AG04450 (cell line): ENCODE measurements around the gene ITGB2. TPM values are rescaled to one million over a fixed set of nuclear protein-coding genes. Genes with fewer than 3 reads are reported as not detected.

ENCODE experiments used
- CTCF ChIA-PET: fragments of 300-600, 350-600 bp; formaldehyde crosslinking; extraction: SDS; loops from one replicate; lab custom pipeline; 2022; ENCODE audit warnings: antibody characterized with exemption, inconsistent platforms; lab: Charles Lee
- POLR2A ChIA-PET: fragments of 350-600 bp; formaldehyde crosslinking; extraction: SDS; loops from one replicate; lab custom pipeline; 2021; ENCODE audit warnings: antibody characterized with exemption, inconsistent platforms; lab: Yijun Ruan, JAX
- DNase-seq: peaks from one replicate; pipeline ENCODE4 v3.0.0-alpha.2; 2011; ENCODE audit warnings: low read depth, low spot score
- H3K27ac ChIP-seq: one replicate; pipeline ENCODE4 v1.5.1; 2012; ENCODE audit warnings: low read depth, low read length, control low read depth
- H3K27me3 ChIP-seq: one replicate; pipeline ENCODE4 v1.6.0; 2012; ENCODE audit warnings: low read length; ENCODE audit not compliant: control insufficient read depth, insufficient read depth
- H3K4me3 ChIP-seq: 2 replicates; pipeline ENCODE4 v1.5.1; 2011; ENCODE audit warnings: mild to moderate bottlenecking, low read depth, low read length, control low read depth
- H3K9me3 ChIP-seq: 2 replicates; pipeline ENCODE4 v1.5.1; 2012; ENCODE audit warnings: low read length; ENCODE audit not compliant: control insufficient read depth, insufficient read depth
- CTCF ChIP-seq: IDR thresholded peaks from 2 replicates; pipeline ENCODE4 v1.5.1; 2011; ENCODE audit warnings: low read depth, low read length, control low read depth, inconsistent platforms
- polyA plus RNA-seq: library from polyadenylated mRNA; depleted of rRNA; stranded (reverse); fragments of >200 nt; gene quantifications from 2 replicates; pipeline ENCODE4 v1.2.3, GENCODE V29; 2011

Gene ITGB2
- polyA plus RNA-seq, 1 experiment = 0.04 TPM

- H3K27ac ChIP-seq = no peak overlapping the region
- ChIA-PET CTCF (interaction anchor here (0.6 to 3.5 kb wide), 14 partner anchors 9 to 206 kb away, joined by 3 to 22 read pairs (median 4); no protein-coding TSS in a partner anchor), POLR2A (interaction anchor here (0.6 to 0.9 kb wide), 3 partner anchors 115 to 207 kb away, joined by 4 to 10 read pairs (median 4); partner anchors contain the start of gene SUMO3)
- peaks cover 12% of the 10 kb centered on the region for H3K9me3 ChIP-seq
- peak; percentile 41; the same call in 1 of the 2 replicates for TF ChIP-seq CTCF
- peak overlapping the region; percentile 25; the same call in 1 of the 2 replicates for H3K4me3 ChIP-seq
- no peak for DNase-seq
- H3K27me3 ChIP-seq = peaks cover 55% of the 10 kb centered on the region
Observed at GRCh38 chr21:44932408-44933181, 11.9 kb upstream of the ITGB2 start.

DNA sequence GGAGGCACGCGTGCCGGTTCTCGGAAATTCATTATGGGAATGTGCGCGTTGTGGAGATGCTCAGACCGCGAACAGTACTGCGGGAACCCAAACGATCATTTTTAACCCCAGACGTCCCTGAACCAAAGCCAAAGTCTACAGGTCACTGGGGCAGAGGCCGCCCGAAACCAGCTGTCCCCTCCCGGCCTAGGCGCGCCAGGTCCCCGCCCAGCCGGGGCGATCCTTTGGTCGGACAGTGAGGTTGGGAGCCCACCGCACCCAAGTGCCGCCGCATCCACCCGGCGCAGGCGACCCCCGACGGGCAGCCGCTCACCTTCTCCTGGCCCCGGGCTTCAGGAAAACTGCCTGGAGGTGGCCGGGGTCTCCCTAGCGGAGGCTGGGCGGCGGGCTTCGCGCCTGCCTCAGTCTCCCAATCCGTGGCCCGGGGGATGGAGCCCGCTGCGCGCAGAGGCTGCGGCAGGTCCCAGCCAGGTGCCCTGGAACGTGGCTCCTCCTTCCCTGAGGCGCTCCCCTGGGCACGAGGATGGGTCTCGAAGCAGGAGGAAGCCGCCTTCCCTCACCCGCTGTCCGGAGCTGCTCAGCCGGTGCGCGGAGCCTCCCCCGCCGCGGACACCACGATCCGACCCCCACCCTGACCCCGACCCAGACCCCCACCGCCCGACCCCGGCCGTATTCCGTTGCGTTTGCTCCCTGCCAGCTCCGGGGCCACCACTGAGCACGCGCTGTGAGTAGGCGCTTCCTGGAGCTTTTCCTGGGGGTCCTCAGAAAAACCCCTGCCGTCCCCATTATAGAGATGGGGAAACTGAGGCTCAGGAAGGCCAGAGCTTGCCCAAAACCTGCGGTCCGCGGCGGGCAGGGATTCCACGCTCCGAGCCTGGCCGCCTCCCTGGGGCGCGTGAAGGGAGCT, 11.1 kb upstream of the ITGB2 start:
- Histone ChIP-seq H3K27ac (no peak overlapping the region), H3K9me3 (peaks cover 12% of the 10 kb centered on the region), H3K27me3 (peaks cover 59% of the 10 kb centered on the region), H3K4me3 (no peak overlapping the region)
- CTCF ChIA-PET = interaction anchor here (0.6 to 3.5 kb wide), 11 partner anchors 32 to 207 kb away, joined by 3 to 22 read pairs (median 5); no protein-coding TSS in a partner anchor
- DNase-seq = no peak
- POLR2A ChIA-PET = interaction anchor here (0.6 to 1.2 kb wide), 4 partner anchors 58 to 208 kb away, joined by 3 to 10 read pairs (median 4); partner anchors contain the start of gene PTTG1IP
- no peak for TF ChIP-seq CTCF

DNA sequence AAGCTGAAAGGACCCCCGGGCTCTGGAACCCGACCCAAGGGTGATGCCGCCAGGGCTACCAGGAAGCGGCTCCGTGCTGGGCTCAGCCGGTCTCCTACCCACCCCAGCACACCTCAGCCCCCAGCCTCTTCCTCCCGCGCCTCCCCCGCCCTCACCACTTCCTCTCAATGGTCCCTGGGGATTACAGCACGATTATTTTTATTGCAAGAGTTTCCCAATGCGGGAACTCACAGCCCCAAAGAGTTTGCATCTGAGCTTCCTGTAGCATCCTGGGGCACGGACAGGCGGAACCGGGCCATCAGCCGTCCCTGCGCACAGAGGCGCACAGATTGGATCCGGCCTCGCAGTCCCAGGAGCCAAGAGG, 10.4 kb upstream of the ITGB2 start:
- H3K27ac ChIP-seq = no peak overlapping the region
- CTCF ChIA-PET = interaction anchor here (1.2 to 3.5 kb wide), 3 partner anchors 38 to 207 kb away, joined by 3 to 22 read pairs (median 6); no protein-coding TSS in a partner anchor

DNA sequence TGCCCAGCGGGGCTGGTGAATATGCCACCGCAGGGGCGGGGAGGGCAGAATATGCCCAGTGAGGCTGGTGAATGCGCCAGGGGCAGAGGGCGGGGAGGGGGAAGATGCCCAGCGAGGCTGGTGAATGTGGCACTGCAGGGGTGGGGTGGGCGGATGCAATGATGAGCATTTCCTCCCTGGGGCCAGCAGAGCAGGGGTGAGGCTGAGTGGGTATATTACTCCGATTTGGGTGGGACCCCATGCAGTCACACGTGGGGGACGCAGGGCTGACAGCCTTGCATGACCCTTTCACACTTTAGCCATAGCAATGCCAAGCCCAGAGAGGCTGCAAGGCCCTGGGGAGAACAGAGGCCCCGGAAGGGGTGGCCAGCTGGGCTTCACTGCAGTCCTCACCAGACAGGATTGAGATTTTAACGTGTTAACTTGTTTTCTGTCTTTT, 9.9 kb upstream of the ITGB2 start:
- peaks cover 63% of the 10 kb centered on the region for H3K27me3 ChIP-seq
- POLR2A ChIA-PET = interaction anchor here (1.2 kb wide), 1 partner anchor 57 kb away, joined by 3 read pairs; the partner anchor contains the start of gene PTTG1IP
- H3K4me3 ChIP-seq = no peak overlapping the region
- H3K27ac ChIP-seq = no peak overlapping the region
- no peak for TF ChIP-seq CTCF
- CTCF ChIA-PET = interaction anchor here (1.7 to 3.5 kb wide), 2 partner anchors 38 to 131 kb away, joined by 6 to 22 read pairs; no protein-coding TSS in a partner anchor
- DNase-seq = no peak
- peaks cover 12% of the 10 kb centered on the region for H3K9me3 ChIP-seq

More for the DNA sequence above, 10.4 kb upstream of the ITGB2 start:
- Histone ChIP-seq H3K9me3 (peaks cover 12% of the 10 kb centered on the region), H3K4me3 (no peak overlapping the region), H3K27me3 (peaks cover 62% of the 10 kb centered on the region)
- POLR2A ChIA-PET = interaction anchor here (0.6 to 1.2 kb wide), 2 partner anchors 57 to 132 kb away, joined by 3 to 5 read pairs; partner anchors contain the start of gene PTTG1IP
- no peak for TF ChIP-seq CTCF
- no peak for DNase-seq
